Erythroblast (primary cell): Measurements from ENCODE around the gene FKBP6.

Experiments
- GATA1 ChIP-seq: IDR thresholded peaks from 2 replicates; pipeline ENCODE4 v1.6.1; 2011; ENCODE audit warnings: low read depth, mild to moderate bottlenecking, control low read depth, low read length, moderate library complexity
- POLR2A ChIP-seq: IDR thresholded peaks from 2 replicates; pipeline ENCODE4 v1.6.1; 2011; ENCODE audit warnings: mild to moderate bottlenecking, low read length

GRCh38 chr7:73373741-73374140 lies 45.8 kb downstream of the FKBP6 start:
- TF ChIP-seq POLR2A (no peak), GATA1 (no peak)
